SK-N-SH (cell line): ENCODE data around the gene BCAS3. TPM values are rescaled to one million over a fixed set of nuclear protein-coding genes. Genes with fewer than 3 reads are reported as not detected.

Experiments
- CTCF ChIA-PET: fragments of 300-600, 350-600 bp; formaldehyde crosslinking; extraction: SDS; loops from one replicate; lab custom pipeline; 2021; lab: Yijun Ruan, JAX
- POLR2A ChIA-PET: fragments of 350-600 bp; sonication (Branson Sonifier 250); formaldehyde crosslinking; extraction: SDS; loops from one replicate; lab custom pipeline; 2020; ENCODE audit warnings: antibody characterized with exemption, inconsistent platforms; lab: Yijun Ruan, JAX
- DNase-seq: peaks from one replicate; pipeline ENCODE4 v3.0.0; 2012
- H2AFZ ChIP-seq: fragments of 200-600 bp; sonication (generic); 2 replicates; pipeline ENCODE4 v1.8.1; 2016; ENCODE audit warnings: antibody characterized with exemption, mild to moderate bottlenecking, low read depth
- H3F3A ChIP-seq: fragments of 200-600 bp; sonication (generic); replicated peaks from 2 replicates; pipeline ENCODE3; 2016; ENCODE audit warnings: antibody characterized with exemption, mild to moderate bottlenecking; ENCODE audit not compliant: insufficient read depth
- H3K27ac ChIP-seq, 2 experiments: fragments of 200-500 bp in 1 of 2; fragments of 200-600 bp in 1 of 2; sonication (Bioruptor generic) in 1 of 2; sonication (generic), shearing (Covaris generic) in 1 of 2; 2 replicates each; pipeline versions ENCODE4 v1.5.1 to v1.6.1; 2014 to 2016; ENCODE audit warnings: low read depth in 2 of 2, inconsistent platforms in 1 of 2, low read length in 1 of 2, mild to moderate bottlenecking in 1 of 2, mixed read lengths in 1 of 2
- H3K27me3 ChIP-seq: fragments of 200-600 bp; sonication (generic), shearing (Covaris generic); 2 replicates; pipeline ENCODE4 v1.6.1; 2016; ENCODE audit warnings: mixed run types; ENCODE audit not compliant: insufficient read depth
- H3K36me3 ChIP-seq, 2 experiments: fragments of 200-500 bp in 1 of 2; fragments of 200-600 bp in 1 of 2; sonication (Bioruptor generic) in 1 of 2; sonication (generic) in 1 of 2; replicated peaks in 1 of 2; 2 replicates each; pipeline versions ENCODE3 to v1.5.1; 2014 to 2016; ENCODE audit warnings: low read length in 1 of 2, mild to moderate bottlenecking in 1 of 2; ENCODE audit not compliant: insufficient read depth in 2 of 2, control insufficient read depth in 1 of 2
- H3K4me1 ChIP-seq, 2 experiments: fragments of 200-500 bp in 1 of 2; fragments of 200-600 bp in 1 of 2; sonication (Bioruptor generic) in 1 of 2; sonication (generic), shearing (Covaris generic) in 1 of 2; 2 replicates each; pipeline versions ENCODE4 v1.5.1 to v1.6.1; 2014 to 2016; ENCODE audit warnings: low read depth in 1 of 2, low read length in 1 of 2, mixed run types in 1 of 2; ENCODE audit not compliant: insufficient read depth in 2 of 2, control insufficient read depth in 1 of 2
- H3K4me2 ChIP-seq: fragments of 200-600 bp; sonication (generic), shearing (Covaris generic); 2 replicates; pipeline ENCODE4 v1.6.1; 2017; ENCODE audit warnings: mixed run types
- H3K4me3 ChIP-seq, 2 experiments: fragments of 200-500 bp in 1 of 2; fragments of 200-600 bp in 1 of 2; sonication (Bioruptor generic) in 1 of 2; sonication (generic), shearing (Covaris generic) in 1 of 2; 2 replicates each; pipeline versions ENCODE4 v1.5.1 to v1.8.1; 2014 to 2016; ENCODE audit warnings: low read depth in 2 of 2, inconsistent platforms in 1 of 2, low read length in 1 of 2, mild to moderate bottlenecking in 1 of 2, mixed read lengths in 1 of 2, moderate library complexity in 1 of 2
- H3K79me2 ChIP-seq: fragments of 200-600 bp; sonication (generic); 2 replicates; pipeline ENCODE4 v1.8.1; 2017; ENCODE audit warnings: mild to moderate bottlenecking; ENCODE audit not compliant: insufficient read depth
- H3K9ac ChIP-seq: fragments of 200-600 bp; sonication (generic); 2 replicates; pipeline ENCODE4 v1.6.1; 2017; ENCODE audit warnings: mixed run types
- H3K9me2 ChIP-seq: fragments of 200-600 bp; sonication (generic); 2 replicates; pipeline ENCODE4 v1.6.1; 2017; ENCODE audit warnings: mixed run types
- H3K9me3 ChIP-seq: fragments of 200-600 bp; sonication (generic); 2 replicates; pipeline ENCODE4 v1.6.1; 2017; ENCODE audit warnings: mixed run types, mild to moderate bottlenecking, moderate library complexity
- H4K20me1 ChIP-seq: fragments of 200-600 bp; sonication (generic); 2 replicates; pipeline ENCODE4 v1.6.1; 2017; ENCODE audit warnings: mild to moderate bottlenecking, mixed run types; ENCODE audit not compliant: insufficient read depth
- CHD2 ChIP-seq: fragments of 150-350 bp; IDR thresholded peaks from 2 replicates; pipeline ENCODE4 v1.6.1; 2018; ENCODE audit warnings: low read length; ENCODE audit not compliant: partially characterized antibody
- CTCF ChIP-seq: fragments of 200-600 bp; sonication (generic); IDR thresholded peaks from 2 replicates; pipeline ENCODE4 v1.6.1; 2017; ENCODE audit warnings: antibody characterized with exemption, mild to moderate bottlenecking, moderate library complexity
- ELF1 ChIP-seq: IDR thresholded peaks from 2 replicates; pipeline ENCODE4 v1.4.0; 2012
- EZH2phosphoT487 ChIP-seq: fragments of 200-600 bp; sonication (generic); IDR thresholded peaks from 2 replicates; pipeline ENCODE4 v1.6.1; 2017; ENCODE audit warnings: low read depth, mixed run types, mild to moderate bottlenecking, antibody characterized with exemption, moderate library complexity, borderline replicate concordance
- FOSL2 ChIP-seq: IDR thresholded peaks from 2 replicates; pipeline ENCODE4 v1.4.0; 2012; ENCODE audit warnings: low read depth, mild to moderate bottlenecking, moderate library complexity, borderline replicate concordance
- FOXJ3 ChIP-seq: sonication (generic); formaldehyde crosslinking; IDR thresholded peaks from 2 replicates; pipeline ENCODE4 v1.5.1; 2020; ENCODE audit warnings: mild to moderate bottlenecking, missing genetic modification reagents
- FOXM1 ChIP-seq: IDR thresholded peaks from 2 replicates; pipeline ENCODE4 v1.4.0; 2012; ENCODE audit warnings: low read depth, mild to moderate bottlenecking
- GATA2 ChIP-seq: sonication (generic); formaldehyde crosslinking; IDR thresholded peaks from 2 replicates; pipeline ENCODE4 v1.5.0; 2020; ENCODE audit warnings: mild to moderate bottlenecking, missing genetic modification reagents
- MEF2A ChIP-seq: IDR thresholded peaks from 2 replicates; pipeline ENCODE4 v1.4.0; 2012; ENCODE audit warnings: low read depth, borderline replicate concordance
- MXI1 ChIP-seq: IDR thresholded peaks from 2 replicates; pipeline ENCODE4 v1.6.1; 2012; ENCODE audit warnings: mild to moderate bottlenecking, low read depth, low read length, improper control_type of control experiment
- NFIC ChIP-seq: IDR thresholded peaks from 2 replicates; pipeline ENCODE4 v1.4.0; 2012; ENCODE audit warnings: borderline replicate concordance
- NRF1 ChIP-seq: IDR thresholded peaks from 2 replicates; pipeline ENCODE4 v1.6.1; 2012; ENCODE audit warnings: low read depth, mild to moderate bottlenecking, low read length
- POLR2AphosphoS5 ChIP-seq: IDR thresholded peaks from 2 replicates; pipeline ENCODE4 v1.6.1; 2012; ENCODE audit warnings: low read depth, low read length
- RAD21 ChIP-seq: IDR thresholded peaks from 2 replicates; pipeline ENCODE4 v1.6.1; 2012; ENCODE audit warnings: mild to moderate bottlenecking, low read length
- REST ChIP-seq: IDR thresholded peaks from 2 replicates; pipeline ENCODE4 v1.6.1; 2012; ENCODE audit warnings: mild to moderate bottlenecking, low read depth, low read length, moderate library complexity
- RXRA ChIP-seq: IDR thresholded peaks from 2 replicates; pipeline ENCODE4 v1.4.0; 2012; ENCODE audit warnings: low read depth, mild to moderate bottlenecking, borderline replicate concordance
- SIN3A ChIP-seq: IDR thresholded peaks from 2 replicates; pipeline ENCODE4 v1.6.1; 2012; ENCODE audit warnings: low read depth, mild to moderate bottlenecking, low read length, moderate library complexity, borderline replicate concordance
- TAF1 ChIP-seq: IDR thresholded peaks from 2 replicates; pipeline ENCODE4 v1.6.1; 2012; ENCODE audit warnings: low read depth, mild to moderate bottlenecking, low read length, moderate library complexity, borderline replicate concordance
- TEAD4 ChIP-seq: IDR thresholded peaks from 2 replicates; pipeline ENCODE4 v1.4.0; 2012; ENCODE audit warnings: mild to moderate bottlenecking, borderline replicate concordance; ENCODE audit not compliant: insufficient read depth
- USF1 ChIP-seq: IDR thresholded peaks from 2 replicates; pipeline ENCODE4 v1.4.0; 2012; ENCODE audit warnings: low read depth, borderline replicate concordance
- YY1 ChIP-seq: IDR thresholded peaks from 2 replicates; pipeline ENCODE4 v1.4.0; 2012; ENCODE audit warnings: low read depth, mild to moderate bottlenecking
- WGBS: methylation state at CpG from one replicate; pipeline ENCODE4 v1.1.6; 2017; ENCODE audit warnings: low lambda C conversion rate; 5-methylcytosine and 5-hydroxymethylcytosine counted together
- polyA plus RNA-seq, 3 experiments: library from polyadenylated mRNA; depleted of rRNA; stranded (reverse); fragments of >200 nt; gene quantifications; 2 replicates each; pipeline ENCODE4 v1.2.3, GENCODE V29; 2012

Gene BCAS3
- polyA plus RNA-seq, 1 of the 3 experiments (the other 2 are of a cell fraction): 5.9 TPM

- CTCF ChIA-PET: interaction anchor here (0.9 kb wide), 1 partner anchor 17 kb away, joined by 3 read pairs; no protein-coding TSS in a partner anchor
- Histone ChIP-seq H2AFZ (no peak overlapping the region), H3K4me1 (peaks cover 0 to 15% of the 10 kb centered on the region in 2 experiments; a peak in 2 of 4 replicates), H3K36me3 (no peaks in the 10 kb centered on the region), H4K20me1 (no peaks in the 10 kb centered on the region), H3K27me3 (no peaks in the 10 kb centered on the region)
- whole genome bisulfite sequencing: 97% methylated on average over 1 of the region's 1 CpG
- TF ChIP-seq SIN3A: no peak
- no peak for TF ChIP-seq NFIC
- TF ChIP-seq YY1: no peak
- no peak for TF ChIP-seq MEF2A
- TF ChIP-seq CHD2: no peak
- TF ChIP-seq RXRA: no peak
- TF ChIP-seq USF1: no peak
- TF ChIP-seq FOXM1: no peak
- no peak for TF ChIP-seq ELF1
- TF ChIP-seq TAF1: no peak
- TF ChIP-seq FOXJ3 (CRISPR knock-in tag): no peak
- TF ChIP-seq EZH2phosphoT487: no peak
- TF ChIP-seq, all 33 proteins: peak for 0
- POLR2A ChIA-PET: no interaction called here
- Histone ChIP-seq H3K4me3 (no peak overlapping the region), H3K4me2 (no peak overlapping the region), H3K9ac (no peak overlapping the region), H3F3A (no peaks in the 10 kb centered on the region), H3K27ac (no peak overlapping the region), H3K9me2 (no peaks in the 10 kb centered on the region), H3K9me3 (no peaks in the 10 kb centered on the region), H3K79me2 (no peaks in the 10 kb centered on the region)
- DNase-seq: no peak
Measured at GRCh38 chr17:61212655-61213054, 535.0 kb downstream of the BCAS3 start.

GRCh38 chr17:61214753-61215152, 537.1 kb downstream of the BCAS3 start:
- Histone ChIP-seq H2AFZ (no peak overlapping the region), H3K79me2 (no peaks in the 10 kb centered on the region), H3K36me3 (no peaks in the 10 kb centered on the region), H3K9ac (no peak overlapping the region), H3K4me1 (peaks cover 13 to 18% of the 10 kb centered on the region in 2 experiments), H3K9me3 (no peaks in the 10 kb centered on the region), H3K9me2 (no peaks in the 10 kb centered on the region), H3K4me3 (no peak overlapping the region), H3K27me3 (no peaks in the 10 kb centered on the region), H3K4me2 (no peak overlapping the region), H3F3A (peaks cover 6% of the 10 kb centered on the region), H4K20me1 (no peaks in the 10 kb centered on the region), H3K27ac (no peak overlapping the region)
- ChIA-PET POLR2A (interaction anchor here (0.6 to 0.7 kb wide), 2 partner anchors 19 to 52 kb away, joined by 3 to 5 read pairs; no protein-coding TSS in a partner anchor), CTCF (interaction anchor here (1.1 kb wide), 2 partner anchors 56 to 197 kb away, joined by 3 read pairs; no protein-coding TSS in a partner anchor)
- DNase-seq: no peak
- TF ChIP-seq ELF1: no peak
- TF ChIP-seq RXRA: no peak
- TF ChIP-seq RAD21: no peak
- TF ChIP-seq CTCF: no peak
- no peak for TF ChIP-seq POLR2AphosphoS5
- TF ChIP-seq GATA2 (CRISPR knock-in tag): no peak
- no peak for TF ChIP-seq NRF1
- TF ChIP-seq TEAD4: no peak
- TF ChIP-seq REST: no peak
- TF ChIP-seq MXI1: no peak
- no peak for TF ChIP-seq USF1
- TF ChIP-seq FOSL2: no peak
- TF ChIP-seq TAF1: no peak
